ENCODE measurements around the gene PTPA.

DNA sequence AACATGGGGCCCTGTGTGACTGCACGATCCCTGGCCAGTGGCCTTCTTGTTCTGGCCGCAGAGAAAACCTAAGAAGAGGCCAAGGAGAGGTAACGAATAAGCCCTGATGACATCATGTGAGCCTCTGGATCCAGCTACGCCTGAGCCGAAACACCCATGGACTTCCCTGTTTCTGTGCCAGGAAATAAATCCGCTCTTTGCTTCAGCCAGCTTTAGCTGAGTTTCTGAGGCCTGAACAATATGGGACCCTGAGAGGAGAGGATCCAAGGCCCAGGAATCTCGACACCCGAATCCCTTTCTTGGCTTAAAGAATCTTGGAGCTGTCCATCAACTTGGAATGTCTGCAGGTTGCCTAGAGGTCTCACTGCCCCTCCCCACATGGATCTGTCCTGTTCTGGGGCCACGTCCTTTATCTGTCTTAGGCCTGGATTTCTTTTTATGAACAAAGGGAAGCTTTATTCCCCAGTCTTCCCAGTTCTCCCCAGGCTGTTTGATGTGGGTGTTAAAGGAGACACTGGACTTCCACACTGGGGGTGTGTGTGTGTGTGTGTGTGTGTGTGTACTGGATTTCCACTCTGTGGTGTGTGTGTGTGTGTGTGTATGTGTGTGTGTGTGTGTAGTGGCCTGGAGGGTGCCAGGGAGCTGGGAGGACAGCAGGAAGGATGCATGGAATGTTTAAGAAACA, 53.2 kb downstream of the PTPA start:
- no peak for TF ChIP-seq SP1 (IDR thresholded peaks at IDR 0.05)
- no peak for TF ChIP-seq HDGF (IDR thresholded peaks at IDR 0.05; ENCODE audit: borderline replicate concordance)
- TF ChIP-seq SUZ12 (IDR thresholded peaks at IDR 0.05): no peak
- no peak for TF ChIP-seq ZNF384 (IDR thresholded peaks at IDR 0.05)
- TF ChIP-seq LEF1 (IDR thresholded peaks at IDR 0.05; ENCODE audit: borderline replicate concordance): no peak
- TF ChIP-seq FOXK2 (IDR thresholded peaks at IDR 0.05): no peak
- no peak for TF ChIP-seq FOXM1 (IDR thresholded peaks at IDR 0.05; ENCODE audit: borderline replicate concordance)
- TF ChIP-seq NFRKB (IDR thresholded peaks at IDR 0.05): no peak
- TF ChIP-seq BHLHE40 (IDR thresholded peaks at IDR 0.05; ENCODE audit: borderline replicate concordance): no peak
- no peak for TF ChIP-seq TARDBP (IDR thresholded peaks at IDR 0.05)
